Stimulated activated naive CD4-positive, alpha-beta T cell (primary cell): Measurements from ENCODE around the gene PLEKHO2.

Experiments
- DNase-seq, 6 experiments: peaks; one replicate each; lab custom pipeline; 2025; lab: John Stamatoyannopoulos, UW

The PLEKHO2 gene

DNA sequence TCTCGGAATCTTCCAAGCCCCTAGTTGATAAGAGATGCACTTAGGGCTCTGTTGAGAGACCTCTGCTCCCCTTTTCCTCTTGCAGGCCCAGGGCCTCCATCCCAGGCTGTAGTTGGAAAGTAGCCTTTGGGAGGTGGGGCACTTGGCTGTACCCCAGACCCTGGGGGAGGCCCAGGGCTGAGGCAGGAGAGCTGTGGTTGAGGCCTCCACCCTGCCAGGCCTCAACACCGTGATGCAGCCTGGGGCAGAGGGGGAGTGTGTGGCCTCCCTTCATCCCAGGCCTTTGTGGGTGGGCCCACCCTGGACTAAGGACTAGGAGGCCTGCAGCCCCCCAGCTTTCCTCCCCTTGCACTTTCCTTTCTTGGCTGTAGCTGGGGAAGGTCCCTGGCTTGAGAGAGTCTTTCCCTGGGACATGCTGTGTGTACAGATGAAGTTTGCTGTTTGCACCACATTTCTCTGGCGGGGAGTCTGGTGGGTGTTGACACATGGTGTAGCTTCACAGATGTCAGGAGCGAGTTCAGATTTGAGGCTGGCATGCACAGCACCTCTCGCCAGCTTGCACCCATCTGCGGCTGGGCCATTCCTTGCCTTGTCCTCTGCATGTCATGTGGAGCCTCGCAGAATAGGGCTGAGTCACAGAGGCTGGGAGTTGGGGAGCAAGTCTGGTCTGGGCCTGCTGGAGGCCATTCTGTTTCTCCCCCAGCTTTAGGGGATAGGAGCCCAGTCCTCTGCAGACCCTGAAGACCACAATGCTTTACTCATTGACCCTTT is 13.7 kb downstream of the PLEKHO2 start:
- no peak for DNase-seq

DNA sequence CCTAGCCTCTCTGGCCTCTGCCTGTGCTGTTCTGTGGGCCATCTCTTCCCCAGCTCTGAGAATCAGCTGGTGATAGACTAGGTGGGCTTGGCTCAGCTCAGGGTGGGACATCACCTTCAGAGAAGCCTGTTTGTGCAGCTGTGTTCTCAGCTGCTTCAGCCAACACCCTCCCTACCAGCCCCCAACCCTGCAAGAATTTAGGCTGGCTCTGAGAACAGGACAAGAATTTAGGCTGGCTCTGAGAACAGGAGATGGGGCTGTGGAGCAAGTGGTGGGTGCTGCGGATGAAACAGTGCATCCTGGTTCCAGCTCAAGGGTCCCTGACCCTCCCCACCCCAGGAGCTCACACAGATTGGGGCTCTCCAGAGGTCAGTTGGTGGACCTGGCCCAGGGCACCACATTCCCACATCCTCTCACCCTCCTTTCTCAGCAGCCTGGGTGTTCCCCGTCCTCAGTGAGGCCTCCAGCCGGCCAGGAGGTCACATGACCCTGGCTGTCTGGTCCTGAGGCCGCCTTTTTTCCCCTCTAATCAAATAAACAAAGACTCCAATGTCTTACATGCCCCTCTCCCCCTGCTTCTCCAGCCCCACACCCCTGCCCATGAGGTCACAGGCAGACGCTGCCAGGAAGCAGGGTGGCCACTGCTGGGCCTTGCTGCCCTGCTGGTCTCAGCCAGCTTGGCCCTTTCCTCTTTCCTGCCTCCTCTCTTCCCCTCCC is 14.9 kb downstream of the PLEKHO2 start:
- DNase-seq = no peak

DNA sequence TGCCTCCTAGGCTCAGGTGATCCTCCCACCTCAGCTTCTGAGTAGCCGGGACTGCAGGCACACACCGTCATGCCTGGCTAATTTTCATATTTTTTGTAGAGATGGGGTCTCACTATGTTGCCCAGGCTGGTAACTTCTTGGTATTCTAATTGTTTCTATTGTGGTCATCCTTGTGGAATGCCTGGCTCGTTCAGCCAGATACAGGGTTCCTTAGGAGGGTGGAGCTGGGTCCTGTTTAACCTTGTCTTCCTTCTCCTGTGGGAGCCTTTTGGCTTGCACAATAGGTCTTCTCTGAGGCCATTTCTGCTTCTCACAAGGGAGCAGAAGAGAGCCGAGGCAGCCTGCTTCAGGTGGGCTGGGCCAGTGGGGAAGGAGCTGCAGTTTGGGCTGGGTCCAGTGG is 15.7 kb downstream of the PLEKHO2 start:
- DNase-seq = no peak

DNA sequence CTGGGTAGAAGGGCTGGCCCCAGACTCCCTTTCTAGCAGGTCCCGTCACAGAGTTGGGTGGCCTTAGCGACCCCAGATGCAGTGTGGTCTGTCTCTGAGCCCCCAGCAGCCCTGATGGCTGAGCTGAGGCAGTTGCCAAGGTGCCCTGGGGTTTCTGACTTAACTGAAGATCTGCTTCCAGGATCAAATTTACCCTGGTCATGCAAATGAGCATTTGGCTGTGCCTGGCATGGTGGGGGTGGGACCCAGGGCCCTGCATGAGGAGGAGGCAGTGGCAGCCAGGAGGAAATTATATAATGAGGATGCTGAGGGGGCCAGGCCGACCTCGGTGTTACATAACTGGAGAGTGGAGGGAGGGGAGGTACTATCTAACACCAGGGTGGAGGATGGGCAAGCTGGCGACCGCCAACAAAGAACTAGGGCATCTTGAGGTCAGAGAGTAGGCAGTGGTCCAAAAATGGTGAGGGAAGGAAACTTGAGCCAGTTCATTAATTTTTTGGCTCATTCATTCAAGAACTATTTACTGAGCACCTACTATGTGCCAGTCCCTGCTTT is 16.4 kb downstream of the PLEKHO2 start:
- DNase-seq = no peak

DNA sequence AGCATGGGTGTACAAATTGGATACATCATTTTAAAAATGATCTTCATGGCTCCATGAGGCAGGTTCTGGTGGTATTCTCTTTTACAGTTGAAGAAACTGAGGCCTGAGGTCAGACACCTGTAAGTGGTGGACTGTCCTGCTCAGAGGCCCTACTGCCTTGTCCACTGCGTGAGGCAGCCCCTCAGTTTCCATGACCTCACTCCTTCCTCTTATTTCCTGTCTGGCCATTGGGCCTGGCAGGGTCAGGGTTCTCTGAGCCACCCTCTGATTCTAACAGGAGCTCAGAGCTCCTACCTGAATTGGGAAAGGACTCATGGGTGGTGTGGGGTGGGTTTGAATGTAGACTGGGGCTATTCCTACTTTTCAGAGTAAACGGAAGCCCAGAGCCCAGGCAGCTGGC is 17.5 kb downstream of the PLEKHO2 start:
- no peak for DNase-seq

DNA sequence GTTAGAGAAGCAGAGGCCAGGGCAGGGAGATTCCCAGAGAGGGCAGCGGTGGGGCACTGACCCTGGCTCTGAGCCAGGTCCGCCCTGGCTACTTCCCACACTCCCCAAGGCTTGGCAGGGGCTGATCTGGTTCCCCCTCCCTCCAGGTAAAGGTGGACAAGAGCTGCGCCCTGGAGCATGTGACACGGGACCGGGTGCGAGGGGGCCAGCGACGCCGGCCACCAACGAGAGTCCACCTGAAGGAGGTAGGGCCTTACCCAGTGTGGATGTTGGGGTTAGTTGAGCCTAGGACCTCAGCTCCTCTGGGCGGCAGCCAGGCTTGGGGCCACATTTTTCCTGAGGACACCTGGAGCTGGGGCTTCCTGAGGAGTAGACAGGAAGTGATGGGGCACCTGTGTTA is 19.6 kb downstream of the PLEKHO2 start:
- no peak for DNase-seq

DNA sequence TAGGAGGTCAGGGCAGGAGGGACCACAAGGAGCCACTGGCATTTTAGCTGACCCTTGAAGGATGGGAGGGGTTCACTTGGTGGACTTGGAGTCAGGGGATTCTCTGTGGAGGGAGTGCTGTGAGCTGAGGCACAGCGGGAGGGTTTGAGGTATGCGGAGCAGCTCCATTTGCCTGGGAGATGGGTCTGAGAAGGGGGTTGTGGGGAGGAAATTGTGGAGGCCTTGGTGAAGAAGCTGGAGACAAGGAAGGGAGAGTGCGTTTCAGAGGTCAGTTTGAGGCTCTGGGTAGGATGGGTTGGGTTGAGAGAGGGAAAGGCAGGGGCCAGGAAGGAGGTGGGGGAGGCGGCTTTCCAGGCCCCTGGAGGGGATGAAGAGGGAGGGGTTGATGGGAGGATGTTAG is 20.2 kb downstream of the PLEKHO2 start:
- no peak for DNase-seq

DNA sequence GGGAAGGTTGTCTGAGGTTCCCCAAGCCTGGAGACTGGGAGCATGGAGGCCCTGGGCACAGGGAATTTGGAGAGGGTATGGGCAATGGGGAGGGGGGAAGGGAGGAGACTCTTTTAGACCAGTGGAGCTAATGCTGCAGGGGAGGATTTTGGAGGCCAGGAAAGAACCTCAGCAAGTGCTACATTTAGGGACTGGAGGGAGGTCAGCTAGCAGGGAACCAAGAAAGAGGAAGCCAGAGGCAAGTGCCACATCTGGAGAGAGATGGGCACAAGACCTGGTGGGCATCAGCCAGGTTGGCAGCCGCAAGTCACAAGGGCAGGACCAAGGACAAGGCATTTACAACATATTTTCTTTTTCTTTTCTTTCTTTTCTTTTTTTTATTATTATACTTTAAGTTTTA is 20.7 kb downstream of the PLEKHO2 start:
- no peak for DNase-seq

DNA sequence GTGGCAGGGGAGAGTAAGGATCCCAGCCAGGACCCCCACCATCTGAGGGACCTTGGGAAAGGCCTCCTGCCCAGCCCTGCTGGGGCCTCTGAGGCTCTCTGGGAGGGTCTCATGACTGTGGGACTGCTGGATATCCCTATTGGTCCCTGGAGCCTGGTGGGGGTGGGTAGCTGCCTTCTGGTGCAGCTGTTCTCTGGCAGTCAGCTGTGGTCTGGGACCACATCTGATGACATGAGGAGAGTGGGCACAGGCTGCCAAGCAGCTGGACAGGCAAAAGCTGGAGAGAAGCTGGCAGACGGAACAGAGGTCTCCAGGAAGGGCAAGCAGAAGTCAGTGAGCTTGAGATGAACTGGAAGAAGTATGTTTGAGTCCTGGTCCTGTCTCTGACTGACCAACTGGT is 22.4 kb downstream of the PLEKHO2 start:
- no peak for DNase-seq

DNA sequence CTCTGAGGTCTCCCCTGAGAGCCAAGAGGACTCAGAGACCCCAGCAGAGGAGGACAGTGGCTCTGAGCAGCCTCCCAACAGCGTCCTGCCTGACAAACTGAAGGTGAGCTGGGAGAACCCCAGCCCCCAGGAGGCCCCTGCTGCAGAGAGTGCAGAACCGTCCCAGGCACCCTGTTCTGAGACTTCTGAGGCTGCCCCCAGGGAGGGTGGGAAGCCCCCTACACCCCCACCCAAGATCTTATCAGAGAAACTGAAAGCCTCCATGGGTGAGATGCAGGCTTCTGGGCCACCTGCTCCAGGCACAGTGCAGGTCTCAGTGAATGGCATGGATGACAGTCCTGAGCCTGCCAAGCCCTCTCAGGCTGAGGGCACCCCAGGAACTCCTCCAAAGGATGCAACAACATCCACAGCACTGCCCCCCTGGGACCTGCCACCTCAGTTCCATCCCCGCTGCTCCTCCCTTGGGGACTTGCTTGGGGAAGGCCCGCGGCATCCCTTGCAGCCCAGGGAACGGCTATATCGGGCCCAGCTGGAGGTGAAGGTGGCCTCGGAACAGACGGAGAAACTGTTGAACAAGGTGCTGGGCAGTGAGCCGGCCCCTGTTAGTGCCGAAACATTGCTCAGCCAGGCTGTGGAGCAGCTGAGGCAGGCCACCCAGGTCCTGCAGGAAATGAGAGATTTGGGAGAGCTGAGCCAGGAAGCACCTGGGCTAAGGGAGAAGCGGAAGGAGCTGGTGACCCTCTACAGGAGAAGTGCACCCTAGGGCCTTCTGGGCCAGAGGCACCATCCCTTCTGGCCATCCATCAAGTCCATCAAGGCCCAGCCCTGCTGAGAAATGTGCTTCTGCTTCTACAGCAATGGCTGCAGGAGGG is 23.6 kb downstream of the PLEKHO2 start:
- no peak for DNase-seq

DNA sequence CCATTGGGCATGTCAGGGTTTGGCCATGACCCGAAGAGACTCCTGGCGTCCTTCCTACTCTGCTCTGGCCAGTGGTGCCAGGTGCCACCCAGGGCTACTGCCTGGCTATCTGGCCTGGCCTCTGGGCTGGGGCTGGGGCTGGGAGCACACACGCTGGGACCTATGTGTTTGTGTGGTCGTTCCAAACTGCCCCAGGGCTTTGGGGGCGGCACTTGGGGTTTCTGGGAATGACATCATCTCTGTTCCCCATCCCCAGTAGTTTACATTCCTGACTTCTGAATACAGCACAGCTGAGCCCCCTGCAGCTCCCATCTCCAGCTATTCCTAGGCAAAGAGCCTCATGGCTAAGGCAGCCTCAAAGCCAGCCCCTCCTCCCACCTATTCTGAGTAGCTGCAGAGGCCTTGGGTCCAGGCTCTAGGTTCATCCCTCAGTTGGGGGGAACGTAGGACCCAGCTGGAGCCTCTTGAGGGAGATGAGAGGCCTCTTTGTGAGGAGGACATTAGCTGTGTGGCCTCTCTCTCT is 24.3 kb downstream of the PLEKHO2 start:
- DNase-seq = no peak

DNA sequence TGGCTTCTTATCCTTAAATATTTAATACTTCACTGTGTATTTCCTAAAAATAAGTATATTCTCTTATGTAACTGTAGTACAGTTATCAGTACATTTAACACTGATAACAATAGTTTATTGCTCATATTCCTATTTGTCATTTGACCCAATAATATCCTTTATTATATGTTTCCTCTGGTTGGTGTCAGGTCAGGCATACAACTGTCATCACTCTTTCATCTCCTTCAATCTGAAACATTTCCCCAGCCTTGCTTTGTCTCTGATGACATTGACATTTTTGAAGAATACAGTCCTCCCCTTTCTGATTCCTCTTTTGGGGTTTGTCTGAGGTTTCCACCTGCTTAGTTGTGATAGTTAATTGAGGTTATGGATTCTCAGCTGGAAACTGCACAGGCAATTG is 27.8 kb downstream of the PLEKHO2 start:
- DNase-seq = no peak

DNA sequence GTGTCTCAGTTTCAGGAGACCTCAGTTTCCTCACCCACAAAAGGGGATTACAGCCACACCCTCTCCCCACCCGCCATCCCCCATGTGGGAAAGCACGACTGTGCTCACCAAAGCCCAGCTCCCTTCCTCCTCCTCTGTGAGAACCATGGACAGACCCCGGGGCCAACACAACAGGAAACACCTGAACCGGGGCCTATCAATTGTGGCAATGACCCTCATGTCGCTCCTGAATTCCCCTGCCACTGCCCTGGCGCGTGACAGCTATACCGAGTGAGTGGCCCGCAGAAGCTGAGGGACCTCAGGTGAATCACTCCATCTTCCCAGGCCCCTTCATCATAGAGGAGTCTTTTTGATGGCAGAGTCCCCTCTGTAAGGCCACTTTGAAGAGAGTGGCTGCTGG is 28.6 kb downstream of the PLEKHO2 start:
- DNase-seq = no peak

DNA sequence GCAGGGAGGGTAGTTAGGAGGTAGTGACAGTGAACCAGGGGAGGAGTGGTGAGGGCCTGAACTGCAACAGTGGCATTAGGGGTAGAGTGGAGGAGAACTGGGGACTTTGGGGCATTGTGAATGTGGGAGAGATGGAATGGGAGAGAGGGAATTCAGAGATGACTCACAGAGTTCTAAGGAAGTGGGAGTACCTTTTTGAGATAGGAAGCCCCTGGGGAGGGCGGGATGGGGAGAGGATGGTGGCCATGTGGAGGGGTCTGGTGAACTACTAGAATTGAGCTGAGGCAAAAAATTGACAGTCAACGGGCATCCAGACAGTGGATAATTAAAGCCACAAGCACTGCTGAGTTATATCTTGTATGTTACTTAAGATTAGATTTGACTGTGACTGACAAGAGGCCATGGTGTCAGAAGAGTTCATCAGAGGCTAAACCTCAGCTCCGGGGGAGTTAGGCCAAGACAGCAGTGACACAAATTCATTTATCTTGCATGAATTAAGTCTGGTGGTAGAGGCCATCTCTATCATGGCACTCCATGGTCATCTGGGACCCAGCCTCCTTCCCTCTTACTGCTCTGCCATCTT is 34.0 kb downstream of the PLEKHO2 start:
- DNase-seq = no peak

DNA sequence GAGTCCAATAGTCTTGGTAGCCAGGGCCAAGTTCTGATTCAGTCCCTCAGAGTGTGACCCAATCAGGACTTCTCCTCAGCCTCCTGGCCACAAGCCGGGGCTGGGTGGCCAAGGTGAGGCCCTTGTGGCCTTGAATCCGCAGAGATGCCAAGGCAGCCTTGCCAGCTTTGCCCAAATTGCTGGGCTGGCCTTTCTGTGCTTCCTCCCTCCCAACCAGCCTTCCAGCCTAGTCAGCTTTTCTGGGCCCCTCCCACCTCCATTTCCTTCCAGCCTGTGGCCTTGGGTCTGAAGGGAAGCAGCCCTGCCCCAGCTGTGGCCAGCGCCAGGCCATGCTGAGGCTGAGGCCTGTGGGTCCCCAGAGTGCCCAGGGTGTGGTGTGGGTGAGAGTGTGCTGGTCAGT is 35.7 kb downstream of the PLEKHO2 start:
- DNase-seq = no peak

DNA sequence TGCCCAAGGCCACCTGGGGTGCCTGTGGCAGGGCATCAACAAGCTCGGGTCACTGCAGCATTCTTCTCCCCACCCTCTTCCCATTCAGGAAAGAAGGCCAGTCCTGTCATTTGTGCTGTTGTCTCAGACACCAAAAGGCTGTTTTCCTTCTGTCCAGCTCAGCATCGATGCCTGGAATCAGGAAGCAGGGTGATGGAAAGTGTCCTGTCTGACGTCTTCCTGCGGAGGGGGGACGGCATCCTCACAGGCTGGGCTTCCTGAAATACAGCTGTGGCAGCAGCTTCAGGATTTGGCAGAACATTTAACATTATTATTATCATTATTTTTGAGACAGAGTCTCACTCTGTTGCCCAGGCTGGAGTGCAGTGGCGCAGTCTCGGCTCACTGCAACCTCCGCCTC is 37.0 kb downstream of the PLEKHO2 start:
- DNase-seq = no peak

DNA sequence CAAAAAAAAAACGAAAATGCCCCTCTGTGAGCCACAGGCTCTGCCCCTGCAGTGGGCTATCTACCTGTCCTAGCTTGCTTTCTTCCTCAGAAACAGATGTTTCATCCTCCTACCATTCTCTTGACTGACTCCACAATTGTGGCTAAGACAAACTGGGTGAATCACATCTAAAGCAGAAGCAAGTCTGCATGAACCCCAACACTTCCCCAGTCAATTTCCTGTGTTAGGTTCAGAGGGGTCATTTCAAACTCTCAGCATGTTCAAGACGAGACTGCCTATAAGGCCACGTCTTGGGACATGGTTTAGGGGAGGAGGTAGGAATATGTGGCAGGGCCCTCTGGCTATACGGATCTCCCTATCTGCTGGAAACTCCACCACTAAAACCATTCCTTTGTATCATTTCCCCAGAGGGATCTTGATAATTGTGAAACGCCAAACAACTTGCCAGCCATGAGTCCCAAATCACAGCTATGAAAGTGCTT is 41.4 kb downstream of the PLEKHO2 start:
- peak in 1 of 6 experiments; percentile 16 for DNase-seq

DNA sequence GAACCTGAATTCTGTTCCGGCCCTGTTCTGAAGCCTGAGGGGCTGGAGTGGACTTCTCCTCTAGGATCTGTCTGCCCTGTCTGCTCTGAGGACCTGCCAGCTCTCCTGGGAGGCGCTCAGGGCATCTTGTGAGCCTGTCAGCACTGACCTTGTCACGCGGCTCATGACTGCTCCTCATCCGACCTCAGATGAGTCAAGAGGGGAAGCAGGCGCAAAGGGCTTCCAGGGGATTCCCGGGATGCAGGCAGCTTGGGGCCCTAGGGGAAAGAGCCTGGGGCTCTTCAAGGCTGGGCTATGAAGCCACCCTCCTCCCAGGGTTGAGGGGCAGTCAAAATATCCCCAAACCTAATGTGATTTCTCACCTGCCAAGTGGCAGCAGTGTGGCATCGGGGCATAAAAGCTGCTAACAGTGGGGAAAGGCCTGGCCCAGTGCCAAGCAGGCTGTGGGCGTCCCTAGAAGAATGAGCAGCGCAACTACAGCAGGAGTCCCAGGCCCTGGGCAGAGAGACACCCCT is 42.3 kb downstream of the PLEKHO2 start:
- DNase-seq = peak; percentile 27 to 67 (median 52)

DNA sequence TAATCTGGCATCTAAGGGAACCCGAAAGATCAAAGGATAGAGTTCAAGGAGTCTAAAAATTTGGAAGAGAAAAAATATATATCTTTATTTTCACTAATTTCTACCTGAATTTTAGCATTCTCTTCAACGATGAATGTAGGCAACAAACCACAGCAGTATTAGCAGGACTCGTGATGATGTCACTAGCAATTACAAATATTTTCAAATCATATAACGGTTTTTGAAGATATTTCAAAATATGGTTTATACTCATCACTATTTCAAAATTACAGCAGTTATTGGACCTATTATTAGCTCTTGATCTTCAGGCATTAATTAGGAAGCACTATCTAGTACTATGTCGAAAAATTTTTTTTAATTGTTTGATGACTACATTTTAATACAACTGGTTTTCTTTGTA is 43.0 kb downstream of the PLEKHO2 start:
- DNase-seq = no peak

DNA sequence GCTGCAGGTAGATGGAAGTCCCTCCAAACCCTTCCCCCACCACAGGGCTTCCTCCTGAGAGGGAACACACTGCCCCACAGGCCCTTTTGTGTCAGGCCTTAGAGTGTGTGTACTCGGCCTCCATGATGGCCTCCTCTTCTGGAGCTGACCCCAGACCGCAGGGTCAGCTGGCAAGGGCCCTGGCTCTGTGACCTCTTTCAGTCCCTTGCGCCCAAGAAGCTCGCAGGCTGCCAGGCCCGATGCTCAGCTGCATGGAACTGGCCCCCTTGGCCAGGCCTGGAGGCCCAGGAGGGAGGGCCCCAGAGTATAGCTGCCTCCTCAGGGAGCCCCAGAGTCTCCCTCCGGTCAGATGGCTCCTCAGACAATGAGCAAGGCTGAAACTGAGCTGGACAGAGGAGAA is 46.6 kb downstream of the PLEKHO2 start:
- no peak for DNase-seq

DNA sequence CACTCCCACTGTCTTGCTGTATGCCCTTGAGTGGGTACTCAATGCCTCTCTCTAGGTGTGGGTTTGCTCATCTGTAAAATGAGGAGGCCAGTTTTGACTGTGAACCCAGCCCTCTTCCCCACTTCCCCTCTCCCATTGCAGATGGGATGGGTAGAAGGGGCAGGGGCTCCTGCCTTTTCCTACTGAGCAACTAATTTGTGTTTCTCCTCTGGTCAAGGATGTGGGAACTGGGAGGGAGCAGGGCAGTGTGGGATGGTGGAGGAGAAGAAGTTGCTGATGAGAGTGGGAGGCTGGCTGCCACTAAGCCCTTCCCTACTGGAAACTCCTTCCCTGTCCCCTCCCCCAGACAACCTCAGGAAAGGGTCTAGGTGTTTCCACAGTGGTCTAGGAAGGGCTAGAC is 49.8 kb downstream of the PLEKHO2 start:
- no peak for DNase-seq
